Loucy (cell line): ENCODE results near the gene USP6.

Experiments used
- H2AFZ ChIP-seq: fragments of 200-600 bp; sonication (generic); 2 replicates; pipeline ENCODE4 v1.6.0; 2016; ENCODE audit warnings: antibody characterized with exemption, mild to moderate bottlenecking, low read length, moderate library complexity
- H3F3A ChIP-seq: fragments of 200-600 bp; 2 replicates; pipeline ENCODE4 v1.6.0; 2016; ENCODE audit warnings: antibody characterized with exemption, low read depth, mild to moderate bottlenecking
- H3K27me3 ChIP-seq: fragments of 200-600 bp; sonication (generic); 2 replicates; pipeline ENCODE4 v1.6.1; 2014; ENCODE audit warnings: low read length, mild to moderate bottlenecking; ENCODE audit not compliant: insufficient read depth, poor library complexity, severe bottlenecking
- H3K36me3 ChIP-seq: fragments of 200-600 bp; sonication (generic); 2 replicates; pipeline ENCODE4 v1.6.1; 2016; ENCODE audit warnings: low read length; ENCODE audit not compliant: insufficient read depth
- H3K4me1 ChIP-seq: fragments of 200-600 bp; sonication (generic); 2 replicates; pipeline ENCODE4 v1.5.1; 2014; ENCODE audit warnings: low read length, mild to moderate bottlenecking; ENCODE audit not compliant: insufficient read depth, poor library complexity, severe bottlenecking
- H3K4me2 ChIP-seq: fragments of 200-600 bp; sonication (generic); 2 replicates; pipeline ENCODE4 v1.6.0; 2014; ENCODE audit warnings: antibody characterized with exemption, low read length, low read depth, mild to moderate bottlenecking; ENCODE audit not compliant: poor library complexity, severe bottlenecking
- H3K4me3 ChIP-seq: fragments of 200-600 bp; sonication (generic); 2 replicates; pipeline ENCODE4 v1.5.1; 2014; ENCODE audit warnings: low read length, mild to moderate bottlenecking, mixed read lengths; ENCODE audit not compliant: poor library complexity, severe bottlenecking
- H3K79me2 ChIP-seq: fragments of 200-600 bp; sonication (generic); 2 replicates; pipeline ENCODE4 v1.6.1; 2014; ENCODE audit warnings: low read length; ENCODE audit not compliant: insufficient read depth
- H3K9ac ChIP-seq: fragments of 200-600 bp; sonication (generic); 2 replicates; pipeline ENCODE4 v1.6.0; 2014; ENCODE audit warnings: mild to moderate bottlenecking, low read depth, low read length, moderate library complexity; ENCODE audit not compliant: poor library complexity, severe bottlenecking
- H3K9me2 ChIP-seq: fragments of 200-600 bp; sonication (generic); replicated peaks from 2 replicates; pipeline ENCODE4 v1.6.1; 2016; ENCODE audit warnings: low read depth, low read length, mixed read lengths
- H3K9me3 ChIP-seq: fragments of 200-600 bp; sonication (generic); 2 replicates; pipeline ENCODE4 v1.6.1; 2014; ENCODE audit warnings: mild to moderate bottlenecking, antibody characterized with exemption, low read length, low read depth; ENCODE audit not compliant: insufficient read depth
- H4K20me1 ChIP-seq: fragments of 200-600 bp; sonication (generic); 2 replicates; pipeline ENCODE4 v1.6.0; 2014; ENCODE audit warnings: antibody characterized with exemption, low read length, mild to moderate bottlenecking; ENCODE audit not compliant: insufficient read depth, poor library complexity, severe bottlenecking
- CTCF ChIP-seq: fragments of 200-600 bp; sonication (generic); conservative IDR thresholded peaks from 2 replicates; pipeline ENCODE4 v1.5.1; 2014; ENCODE audit warnings: mild to moderate bottlenecking, antibody characterized with exemption, low read length
- EZH2phosphoT487 ChIP-seq: fragments of 200-600 bp; IDR thresholded peaks from 2 replicates; pipeline ENCODE4 v1.6.1; 2018; ENCODE audit warnings: antibody characterized with exemption, mild to moderate bottlenecking, moderate library complexity, borderline replicate concordance

Gene USP6

GRCh38 chr17:5181509-5182305 lies 65.9 kb downstream of the USP6 start:
- H3K4me1 ChIP-seq: no peaks in the 10 kb centered on the region
- H3F3A ChIP-seq: no peaks in the 10 kb centered on the region
- H3K79me2 ChIP-seq: no peaks in the 10 kb centered on the region
- H3K4me3 ChIP-seq: no peak overlapping the region
- no peaks in the 10 kb centered on the region for H3K9me2 ChIP-seq
- H2AFZ ChIP-seq: no peak overlapping the region
- no peaks in the 10 kb centered on the region for H3K27me3 ChIP-seq
- no peak overlapping the region for H3K4me2 ChIP-seq
- no peaks in the 10 kb centered on the region for H4K20me1 ChIP-seq
- no peak overlapping the region for H3K9ac ChIP-seq
- no peak for TF ChIP-seq EZH2phosphoT487
- TF ChIP-seq CTCF: no peak
- no peaks in the 10 kb centered on the region for H3K36me3 ChIP-seq
- H3K9me3 ChIP-seq: peaks cover 62% of the 10 kb centered on the region

GRCh38 chr17:5182597-5183409 lies 67.0 kb downstream of the USP6 start:
- H3K9me3 ChIP-seq: peaks cover 62% of the 10 kb centered on the region

GRCh38 chr17:5183410-5183793 lies 67.6 kb downstream of the USP6 start:
- Histone ChIP-seq H2AFZ (no peak overlapping the region), H3K4me2 (no peak overlapping the region), H3F3A (no peaks in the 10 kb centered on the region), H3K4me3 (no peak overlapping the region), H3K9me2 (no peaks in the 10 kb centered on the region), H3K27me3 (no peaks in the 10 kb centered on the region), H3K4me1 (no peaks in the 10 kb centered on the region), H3K9ac (no peak overlapping the region), H3K36me3 (no peaks in the 10 kb centered on the region), H3K79me2 (no peaks in the 10 kb centered on the region), H4K20me1 (no peaks in the 10 kb centered on the region), H3K9me3 (peaks cover 59% of the 10 kb centered on the region)
- TF ChIP-seq CTCF (no peak), EZH2phosphoT487 (no peak)

More at GRCh38 chr17:5182597-5183409, 67.0 kb downstream of the USP6 start:
- Histone ChIP-seq H3K4me1 (no peaks in the 10 kb centered on the region), H3K27me3 (no peaks in the 10 kb centered on the region), H3K4me3 (no peak overlapping the region), H3K79me2 (no peaks in the 10 kb centered on the region), H3F3A (no peaks in the 10 kb centered on the region), H3K4me2 (no peak overlapping the region), H3K36me3 (no peaks in the 10 kb centered on the region), H3K9me2 (no peaks in the 10 kb centered on the region), H4K20me1 (no peaks in the 10 kb centered on the region), H2AFZ (no peak overlapping the region), H3K9ac (no peak overlapping the region)
- no peak for TF ChIP-seq CTCF
- no peak for TF ChIP-seq EZH2phosphoT487
